GM19468 (cell line): ENCODE measurements around the gene TMED5.

Experiments
- ATAC-seq: cut with Tn5 transposase; IDR thresholded peaks from one replicate; pipeline ENCODE4 v1.9.1; 2021; ENCODE audit warnings: mild to moderate bottlenecking, moderate library complexity, moderate number of reproducible peaks; ENCODE audit not compliant: unreplicated experiment; ENCODE audit errors: extremely low read depth

The TMED5 gene

GRCh38 chr1:93129507-93130099, 50.6 kb downstream of the TMED5 start:
- no peak for ATAC-seq

DNA sequence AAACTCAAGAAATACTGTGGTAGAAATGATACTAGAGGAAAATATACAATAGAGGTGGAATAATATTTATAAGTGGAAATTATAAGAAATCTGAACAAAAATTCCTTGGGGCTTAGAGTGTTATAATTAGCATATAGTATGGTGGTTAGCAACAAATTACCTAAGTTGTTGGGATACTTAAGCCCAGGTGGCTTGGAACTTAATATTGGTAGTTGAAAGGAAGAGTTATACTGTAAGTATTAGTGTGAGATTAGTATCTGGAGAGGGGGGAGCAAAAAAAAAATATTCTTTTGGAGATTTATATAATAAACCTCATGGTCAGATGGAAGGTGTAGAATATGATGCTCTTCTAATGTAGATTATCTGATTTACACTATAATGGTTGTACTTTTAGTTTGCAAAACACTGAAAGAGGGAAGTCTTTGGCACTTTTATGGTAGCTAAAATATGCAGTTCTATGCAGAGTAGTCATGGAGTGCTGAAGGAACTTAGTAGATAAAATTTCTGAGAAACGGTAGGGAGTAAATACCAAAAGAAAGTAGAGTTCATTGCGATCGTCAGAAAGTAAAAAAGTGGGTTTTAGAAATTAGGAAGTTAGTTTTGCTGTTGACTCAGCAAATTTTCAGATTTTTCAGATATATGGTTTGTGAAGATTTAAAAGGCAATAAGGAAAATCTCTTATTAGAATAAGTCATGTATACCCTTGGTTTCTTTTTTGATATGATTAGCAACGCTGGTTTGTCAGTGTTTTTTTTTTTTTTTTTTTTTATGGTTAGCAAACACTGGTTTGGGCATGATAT, 55.5 kb downstream of the TMED5 start:
- ATAC-seq: no peak

DNA sequence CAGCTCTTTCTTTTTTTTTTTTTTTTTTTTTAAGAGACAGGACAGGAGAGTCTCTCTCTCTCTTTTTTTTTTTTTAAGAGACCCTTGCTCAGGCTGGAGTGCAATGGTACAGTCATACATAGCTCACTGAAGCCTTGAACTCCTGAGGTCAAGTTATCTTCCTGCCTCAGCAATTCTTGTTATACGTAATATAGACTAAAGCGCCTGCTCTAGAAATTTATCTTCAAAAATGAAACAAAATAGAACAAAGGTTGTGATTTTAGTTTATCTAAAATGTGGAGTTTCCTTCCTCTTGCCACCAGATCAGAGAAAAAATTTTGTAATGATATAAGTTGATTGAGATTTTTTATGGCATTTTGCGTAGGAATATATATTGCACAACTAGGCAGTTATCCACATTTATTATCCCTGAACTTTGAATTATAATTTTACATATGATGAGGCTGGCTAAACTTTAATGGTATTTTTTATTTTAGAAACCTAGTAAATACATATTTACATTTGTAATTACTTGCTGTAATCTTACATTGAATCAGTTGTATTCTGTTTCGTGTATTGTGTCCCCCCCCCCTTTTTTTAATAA, 56.9 kb downstream of the TMED5 start:
- ATAC-seq: no peak

DNA sequence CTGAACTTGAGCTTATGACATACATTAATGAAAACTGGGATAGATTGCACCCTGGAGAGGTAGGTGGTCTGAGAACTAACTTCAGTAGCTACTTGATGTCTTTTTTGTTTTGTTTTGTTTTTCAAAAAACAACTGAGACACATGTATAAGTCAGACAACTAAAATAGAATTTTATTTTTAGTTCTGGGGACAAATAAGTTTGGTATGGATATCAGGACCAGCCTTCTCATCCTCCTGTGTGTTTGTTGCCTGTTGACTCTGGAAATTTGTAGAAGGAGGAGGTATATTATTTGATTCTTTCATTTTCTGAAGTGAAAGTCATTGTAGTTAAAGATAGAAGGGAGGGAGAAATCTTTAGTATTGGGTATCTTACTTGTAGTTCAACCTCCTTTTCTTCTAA, 59.6 kb downstream of the TMED5 start:
- ATAC-seq: no peak

- ATAC-seq: no peak
Observed at GRCh38 chr1:93114391-93114790, 65.8 kb downstream of the TMED5 start.

DNA sequence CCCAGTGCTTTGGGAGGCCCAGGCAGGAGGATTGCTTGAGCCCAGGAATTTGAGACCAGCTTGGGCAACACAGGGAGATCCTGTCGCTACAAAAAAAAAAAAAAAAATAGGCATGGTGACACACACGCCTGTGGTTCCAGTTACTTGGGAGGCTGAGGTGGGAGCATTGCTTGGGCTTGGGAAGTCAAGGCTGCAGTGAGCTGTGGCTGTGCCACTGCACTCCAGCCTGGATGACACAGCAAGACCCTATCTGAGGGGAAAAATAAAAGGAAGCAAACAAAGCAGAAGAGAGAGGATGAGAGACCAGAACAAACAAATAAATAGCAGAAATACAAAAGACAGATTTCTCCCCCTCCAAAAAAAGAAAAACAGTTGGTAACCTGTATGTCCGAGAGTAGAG, 67.1 kb downstream of the TMED5 start:
- no peak for ATAC-seq

DNA sequence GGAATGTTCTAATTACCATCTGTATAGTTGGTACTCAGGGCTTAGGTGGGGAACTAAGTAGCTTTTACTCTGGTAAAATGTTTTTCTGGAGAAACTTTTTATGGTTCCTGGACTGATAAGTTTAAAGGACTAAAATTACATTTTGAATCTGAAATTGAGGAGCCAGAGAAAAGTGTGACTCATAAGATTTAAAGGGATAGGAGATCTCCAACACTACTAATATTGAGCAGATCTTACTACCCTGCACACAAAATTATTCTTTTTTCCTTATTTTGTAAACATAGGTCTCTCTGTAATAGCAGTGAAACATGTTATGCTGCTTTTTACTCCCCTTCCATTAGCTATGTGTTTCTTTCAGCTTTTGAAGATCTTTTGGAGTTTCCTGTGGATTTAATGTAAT, 68.7 kb downstream of the TMED5 start:
- no peak for ATAC-seq

GRCh38 chr1:93111065-93111464, 69.1 kb downstream of the TMED5 start:
- ATAC-seq: no peak

DNA sequence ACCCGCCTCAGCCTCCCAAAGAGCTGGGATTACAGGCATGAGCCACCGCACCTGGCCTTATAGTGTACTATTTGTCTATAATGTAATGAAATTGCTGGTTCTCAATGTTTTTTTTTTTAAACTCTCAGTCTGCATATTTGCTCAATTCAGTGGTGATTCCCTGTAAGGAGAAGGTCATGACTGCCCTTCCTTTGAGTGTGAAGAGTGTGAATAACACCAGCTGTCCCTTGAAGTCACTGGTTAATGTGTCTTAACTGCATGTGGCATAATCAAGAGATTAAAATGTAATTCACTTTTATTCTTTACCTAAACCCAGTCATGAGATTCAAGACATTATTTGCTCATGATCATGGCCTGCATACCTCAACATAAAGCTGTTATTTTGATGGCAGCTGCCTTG, 70.6 kb downstream of the TMED5 start:
- no peak for ATAC-seq

GRCh38 chr1:93108335-93108734, 71.9 kb downstream of the TMED5 start:
- ATAC-seq: no peak

GRCh38 chr1:93107395-93107794, 72.8 kb downstream of the TMED5 start:
- ATAC-seq: no peak

- ATAC-seq: no peak
Observed at GRCh38 chr1:93106226-93106625, 74.0 kb downstream of the TMED5 start.

- ATAC-seq: no peak
Observed at GRCh38 chr1:93102142-93102541, 78.1 kb downstream of the TMED5 start.
